Measurements from ENCODE around the gene CTSO. TPM values are rescaled to one million over a fixed set of nuclear protein-coding genes. Genes with fewer than 3 reads are reported as not detected.

The CTSO gene
- total RNA-seq, 1 experiment from 2014 or later, result 0.81 TPM

DNA sequence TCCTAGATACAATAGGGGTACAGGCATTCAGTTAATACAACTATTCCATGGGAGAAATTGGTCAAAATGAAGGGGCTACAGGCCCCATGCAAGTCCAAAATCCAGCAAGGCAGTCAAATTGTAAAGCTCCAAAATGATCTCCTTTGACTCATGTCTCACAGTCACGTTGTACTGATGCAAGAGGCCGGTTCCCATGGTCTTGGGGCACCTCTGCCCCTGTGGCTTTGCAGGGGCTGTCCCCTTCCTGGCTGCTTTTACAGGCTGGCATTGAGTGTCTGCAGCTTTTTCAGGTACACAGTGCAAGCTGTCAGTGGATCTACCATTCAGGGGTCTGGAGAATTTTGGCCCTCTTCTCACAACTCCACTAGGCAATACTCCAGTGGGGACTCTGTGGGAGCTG lies 75.1 kb downstream of the CTSO start:
- Histone ChIP-seq H3K9ac (ENCODE audit: extremely low read depth, insufficient read length, low read length) (no peak overlapping the region), H3K4me2 (ENCODE audit: insufficient read depth, insufficient read length, low read length) (no peak overlapping the region), H4K8ac (replicated peaks; ENCODE audit: insufficient read length, low read depth, low read length) (no peak overlapping the region), H3K23me2 (ENCODE audit: insufficient read length, low read depth, low read length, poor library complexity, severe bottlenecking) (peaks cover 2% of the 10 kb centered on the region), H2BK120ac (ENCODE audit: low read depth, low read length, poor library complexity, severe bottlenecking) (no peak overlapping the region), H2BK12ac (ENCODE audit: insufficient read length, low read depth, low read length) (no peak overlapping the region), H3K27ac (ENCODE audit: insufficient read length, low read depth, low read length) (no peak overlapping the region), H3K4ac (ENCODE audit: low read depth, low read length) (no peak overlapping the region), H3K4me1 (ENCODE audit: insufficient read depth, low read length) (no peaks in the 10 kb centered on the region; the same call in 1 of the 2 replicates), H3K56ac (ENCODE audit: insufficient read length, low read depth, low read length) (no peak overlapping the region), H3K79me1 (ENCODE audit: insufficient read depth, low read depth, low read length, poor library complexity, severe bottlenecking) (no peaks in the 10 kb centered on the region), H3K23ac (ENCODE audit: insufficient read length, low read depth, low read length) (no peak overlapping the region), H4K91ac (ENCODE audit: insufficient read length, low read depth, low read length) (no peak overlapping the region), H4K20me1 (ENCODE audit: control insufficient read depth, insufficient read depth, insufficient read length) (no peaks in the 10 kb centered on the region), H2BK5ac (ENCODE audit: insufficient read length, low read length) (no peak overlapping the region), H3K18ac (ENCODE audit: insufficient read length, low read depth, low read length) (no peak overlapping the region), H2AFZ (ENCODE audit: low read length) (no peak overlapping the region), H4K5ac (ENCODE audit: insufficient read length, low read depth, low read length) (no peak overlapping the region), H3K14ac (ENCODE audit: insufficient read depth, low read length) (no peak overlapping the region), H3T11ph (ENCODE audit: low read length) (no peak overlapping the region), H3K79me2 (ENCODE audit: insufficient read depth, low read length) (no peaks in the 10 kb centered on the region), H3K27me3 (ENCODE audit: insufficient read depth, low read length) (no peaks in the 10 kb centered on the region), H3K9me3 (ENCODE audit: control insufficient read depth, low read depth, low read length) (no peaks in the 10 kb centered on the region), H2BK20ac (ENCODE audit: low read depth, low read length, poor library complexity, severe bottlenecking) (no peak overlapping the region), H2AK5ac (ENCODE audit: insufficient read length, low read length) (no peak overlapping the region), H2BK15ac (ENCODE audit: low read depth, low read length) (no peak overlapping the region)
- Mint-ChIP-seq H3K27ac (no peak overlapping the region), H3K4me1 (peaks cover 9 to 18% of the 10 kb centered on the region in 2 experiments), H3K27me3 (ENCODE audit: low read depth) (no peaks in the 10 kb centered on the region), H3K36me3 (ENCODE audit: insufficient read depth in 1 of 3, low read depth in 3 of 3) (peaks cover 9 to 20% (median 10%) of the 10 kb centered on the region in 3 experiments), H3K9me3 (peaks cover 17 to 20% of the 10 kb centered on the region in 2 experiments), H3K4me3 (no peak overlapping the region)
- WGBS (ENCODE audit: extremely low coverage, insufficient read length, low lambda C conversion rate), result no CpG with 5 or more reads among the region's 2 CpGs
- TF ChIP-seq, protein P1, sequence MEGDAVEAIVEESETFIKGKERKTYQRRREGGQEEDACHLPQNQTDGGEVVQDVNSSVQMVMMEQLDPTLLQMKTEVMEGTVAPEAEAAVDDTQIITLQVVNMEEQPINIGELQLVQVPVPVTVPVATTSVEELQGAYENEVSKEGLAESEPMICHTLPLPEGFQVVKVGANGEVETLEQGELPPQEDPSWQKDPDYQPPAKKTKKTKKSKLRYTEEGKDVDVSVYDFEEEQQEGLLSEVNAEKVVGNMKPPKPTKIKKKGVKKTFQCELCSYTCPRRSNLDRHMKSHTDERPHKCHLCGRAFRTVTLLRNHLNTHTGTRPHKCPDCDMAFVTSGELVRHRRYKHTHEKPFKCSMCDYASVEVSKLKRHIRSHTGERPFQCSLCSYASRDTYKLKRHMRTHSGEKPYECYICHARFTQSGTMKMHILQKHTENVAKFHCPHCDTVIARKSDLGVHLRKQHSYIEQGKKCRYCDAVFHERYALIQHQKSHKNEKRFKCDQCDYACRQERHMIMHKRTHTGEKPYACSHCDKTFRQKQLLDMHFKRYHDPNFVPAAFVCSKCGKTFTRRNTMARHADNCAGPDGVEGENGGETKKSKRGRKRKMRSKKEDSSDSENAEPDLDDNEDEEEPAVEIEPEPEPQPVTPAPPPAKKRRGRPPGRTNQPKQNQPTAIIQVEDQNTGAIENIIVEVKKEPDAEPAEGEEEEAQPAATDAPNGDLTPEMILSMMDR (conservative IDR thresholded peaks at IDR 0.05), result no peak
- no peak for DNase-seq

All from H9 (cell line).